Astrocyte of the spinal cord (primary cell): ENCODE results near the gene GPR39.

Experiments
- DNase-seq: peaks from one replicate; pipeline ENCODE4 v3.0.0; 2011; ENCODE audit warnings: low read depth, low spot score
- H3K4me3 ChIP-seq: 2 replicates; pipeline ENCODE4 v1.5.1; 2011; ENCODE audit warnings: low read depth, mild to moderate bottlenecking, low read length, moderate library complexity
- CTCF ChIP-seq: IDR thresholded peaks from 2 replicates; pipeline ENCODE4 v1.5.1; 2012; ENCODE audit warnings: low read depth, mild to moderate bottlenecking, low read length, inconsistent platforms
- in situ Hi-C: cut with HindIII; loops from 2 replicates; pipeline ENCODE4 v1.10.0; 2017; ENCODE audit warnings: low sequenced_read_pairs

The GPR39 gene

GRCh38 chr2:132426033-132426432 lies 9.4 kb downstream of the GPR39 start:
- no peak for TF ChIP-seq CTCF
- no peak for DNase-seq
- in situ Hi-C loops: no loop called here
- H3K4me3 ChIP-seq: no peak overlapping the region

GRCh38 chr2:132426656-132427055 lies 10.1 kb downstream of the GPR39 start:
- DNase-seq: no peak
- H3K4me3 ChIP-seq: no peak overlapping the region
- in situ Hi-C loops: no loop called here
- no peak for TF ChIP-seq CTCF

- DNase-seq: no peak
- in situ Hi-C loops: no loop called here
- H3K4me3 ChIP-seq: no peak overlapping the region
- no peak for TF ChIP-seq CTCF
These were observed 12.7 kb downstream of the GPR39 start for GRCh38 chr2:132429351-132429750.

- TF ChIP-seq CTCF: no peak
- no peak for DNase-seq
- H3K4me3 ChIP-seq: no peak overlapping the region
- in situ Hi-C loops: no loop called here
These were observed 13.5 kb downstream of the GPR39 start for GRCh38 chr2:132429941-132430573.

GRCh38 chr2:132430895-132431294 lies 14.3 kb downstream of the GPR39 start:
- in situ Hi-C loops: no loop called here
- no peak for TF ChIP-seq CTCF
- peak; percentile 21 for DNase-seq
- no peak overlapping the region for H3K4me3 ChIP-seq

GRCh38 chr2:132437852-132438669 lies 21.5 kb downstream of the GPR39 start:
- in situ Hi-C loops: no loop called here
- no peak for TF ChIP-seq CTCF
- no peak overlapping the region for H3K4me3 ChIP-seq
- no peak for DNase-seq
